ENCODE measurements around the gene LTBP3. TPM values are rescaled to one million over a fixed set of nuclear protein-coding genes. Genes with fewer than 3 reads are reported as not detected.

LTBP3 gene
- total and polyA plus RNA-seq, 2 of the 13 experiments (the other 11 are each of a cell fraction or from before 2014, with no cell fraction given), result 12.2 to 68.1 TPM

DNA sequence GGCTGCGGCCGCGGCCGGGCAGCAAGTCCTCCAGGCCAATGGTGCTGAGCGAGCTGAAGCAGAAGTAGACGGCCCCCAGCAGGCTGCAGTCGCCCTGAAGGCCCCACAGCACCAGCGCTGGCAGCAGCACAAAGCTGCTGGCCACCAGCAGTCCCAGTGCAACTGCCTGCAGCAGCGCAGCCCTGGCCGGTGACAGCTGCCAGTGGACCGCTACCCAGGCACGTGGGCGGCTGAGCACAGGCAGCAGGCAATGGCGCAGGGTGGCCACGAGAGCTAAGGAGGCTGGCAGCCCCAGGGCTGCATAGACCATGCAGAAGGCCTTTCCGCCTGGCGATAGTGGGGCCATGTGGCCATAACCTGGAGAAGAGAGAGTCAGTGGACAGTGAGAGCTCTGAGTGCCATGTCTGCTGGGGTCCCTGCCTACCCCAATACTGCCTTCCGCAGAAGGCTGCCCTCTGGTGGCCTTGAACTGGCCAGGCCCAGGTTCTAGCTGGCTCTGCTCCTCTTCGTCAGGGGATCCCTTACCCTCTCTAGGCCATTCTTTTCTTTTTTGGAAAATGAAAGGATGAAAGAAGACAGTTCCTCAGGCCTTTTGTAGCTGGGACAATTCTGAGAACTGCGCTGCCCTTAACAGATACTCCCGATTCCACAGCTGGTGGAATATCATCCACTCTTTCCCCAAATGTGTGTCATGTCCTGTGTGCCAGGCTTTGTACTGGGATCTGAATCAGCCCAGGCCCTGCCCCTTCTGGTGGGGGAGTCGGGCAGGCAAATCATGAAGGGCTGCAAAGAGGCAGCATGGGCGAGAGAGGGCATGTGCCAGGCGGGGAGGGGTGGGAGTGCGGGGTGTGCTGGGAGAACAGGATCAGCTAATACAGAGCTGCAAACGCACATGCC lies 35.6 kb upstream of the LTBP3 start (continued):
- TF ChIP-seq ZNF839 (CRISPR knock-in tag; IDR thresholded peaks at IDR 0.05; ENCODE audit: borderline replicate concordance) (no peak), HCFC1 (IDR thresholded peaks at IDR 0.05; ENCODE audit: low read depth, low read length) (no peak), ZFX (CRISPR knock-in tag; IDR thresholded peaks at IDR 0.05; ENCODE audit: low read depth) (peak; percentile 15; the same call in 1 of the 2 replicates), ARNTL (CRISPR knock-in tag; IDR thresholded peaks at IDR 0.05) (no peak), RELA (CRISPR knock-in tag; IDR thresholded peaks at IDR 0.05) (no peak), ZSCAN25 (CRISPR knock-in tag; IDR thresholded peaks at IDR 0.05) (no peak), NCOA1 (CRISPR knock-in tag; IDR thresholded peaks at IDR 0.05) (no peak), ZNF879 (CRISPR knock-in tag; IDR thresholded peaks at IDR 0.05) (no peak), ZNF180 (CRISPR knock-in tag; IDR thresholded peaks at IDR 0.05; ENCODE audit: borderline replicate concordance, low read depth) (no peak), MXI1 (IDR thresholded peaks at IDR 0.05; ENCODE audit: borderline replicate concordance, low read depth, low read length) (no peak), RBAK (CRISPR knock-in tag; IDR thresholded peaks at IDR 0.05) (no peak), RARA (CRISPR knock-in tag; IDR thresholded peaks at IDR 0.05) (no peak), YY1 (IDR thresholded peaks at IDR 0.05; ENCODE audit: insufficient read depth, insufficient replicate concordance, low read depth, low read length) (no peak), SMC3 (IDR thresholded peaks at IDR 0.05; ENCODE audit: low read length) (peak; percentile 28)
- TF ChIP-seq, protein P1, sequence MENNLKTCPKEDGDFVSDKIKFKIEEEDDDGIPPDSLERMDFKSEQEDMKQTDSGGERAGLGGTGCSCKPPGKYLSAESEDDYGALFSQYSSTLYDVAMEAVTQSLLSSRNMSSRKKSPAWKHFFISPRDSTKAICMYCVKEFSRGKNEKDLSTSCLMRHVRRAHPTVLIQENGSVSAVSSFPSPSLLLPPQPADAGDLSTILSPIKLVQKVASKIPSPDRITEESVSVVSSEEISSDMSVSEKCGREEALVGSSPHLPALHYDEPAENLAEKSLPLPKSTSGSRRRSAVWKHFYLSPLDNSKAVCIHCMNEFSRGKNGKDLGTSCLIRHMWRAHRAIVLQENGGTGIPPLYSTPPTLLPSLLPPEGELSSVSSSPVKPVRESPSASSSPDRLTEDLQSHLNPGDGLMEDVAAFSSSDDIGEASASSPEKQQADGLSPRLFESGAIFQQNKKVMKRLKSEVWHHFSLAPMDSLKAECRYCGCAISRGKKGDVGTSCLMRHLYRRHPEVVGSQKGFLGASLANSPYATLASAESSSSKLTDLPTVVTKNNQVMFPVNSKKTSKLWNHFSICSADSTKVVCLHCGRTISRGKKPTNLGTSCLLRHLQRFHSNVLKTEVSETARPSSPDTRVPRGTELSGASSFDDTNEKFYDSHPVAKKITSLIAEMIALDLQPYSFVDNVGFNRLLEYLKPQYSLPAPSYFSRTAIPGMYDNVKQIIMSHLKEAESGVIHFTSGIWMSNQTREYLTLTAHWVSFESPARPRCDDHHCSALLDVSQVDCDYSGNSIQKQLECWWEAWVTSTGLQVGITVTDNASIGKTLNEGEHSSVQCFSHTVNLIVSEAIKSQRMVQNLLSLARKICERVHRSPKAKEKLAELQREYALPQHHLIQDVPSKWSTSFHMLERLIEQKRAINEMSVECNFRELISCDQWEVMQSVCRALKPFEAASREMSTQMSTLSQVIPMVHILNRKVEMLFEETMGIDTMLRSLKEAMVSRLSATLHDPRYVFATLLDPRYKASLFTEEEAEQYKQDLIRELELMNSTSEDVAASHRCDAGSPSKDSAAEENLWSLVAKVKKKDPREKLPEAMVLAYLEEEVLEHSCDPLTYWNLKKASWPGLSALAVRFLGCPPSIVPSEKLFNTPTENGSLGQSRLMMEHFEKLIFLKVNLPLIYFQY (CRISPR knock-in tag; IDR thresholded peaks at IDR 0.05; ENCODE audit: borderline replicate concordance), result no peak
- TF ChIP-seq, protein P2, sequence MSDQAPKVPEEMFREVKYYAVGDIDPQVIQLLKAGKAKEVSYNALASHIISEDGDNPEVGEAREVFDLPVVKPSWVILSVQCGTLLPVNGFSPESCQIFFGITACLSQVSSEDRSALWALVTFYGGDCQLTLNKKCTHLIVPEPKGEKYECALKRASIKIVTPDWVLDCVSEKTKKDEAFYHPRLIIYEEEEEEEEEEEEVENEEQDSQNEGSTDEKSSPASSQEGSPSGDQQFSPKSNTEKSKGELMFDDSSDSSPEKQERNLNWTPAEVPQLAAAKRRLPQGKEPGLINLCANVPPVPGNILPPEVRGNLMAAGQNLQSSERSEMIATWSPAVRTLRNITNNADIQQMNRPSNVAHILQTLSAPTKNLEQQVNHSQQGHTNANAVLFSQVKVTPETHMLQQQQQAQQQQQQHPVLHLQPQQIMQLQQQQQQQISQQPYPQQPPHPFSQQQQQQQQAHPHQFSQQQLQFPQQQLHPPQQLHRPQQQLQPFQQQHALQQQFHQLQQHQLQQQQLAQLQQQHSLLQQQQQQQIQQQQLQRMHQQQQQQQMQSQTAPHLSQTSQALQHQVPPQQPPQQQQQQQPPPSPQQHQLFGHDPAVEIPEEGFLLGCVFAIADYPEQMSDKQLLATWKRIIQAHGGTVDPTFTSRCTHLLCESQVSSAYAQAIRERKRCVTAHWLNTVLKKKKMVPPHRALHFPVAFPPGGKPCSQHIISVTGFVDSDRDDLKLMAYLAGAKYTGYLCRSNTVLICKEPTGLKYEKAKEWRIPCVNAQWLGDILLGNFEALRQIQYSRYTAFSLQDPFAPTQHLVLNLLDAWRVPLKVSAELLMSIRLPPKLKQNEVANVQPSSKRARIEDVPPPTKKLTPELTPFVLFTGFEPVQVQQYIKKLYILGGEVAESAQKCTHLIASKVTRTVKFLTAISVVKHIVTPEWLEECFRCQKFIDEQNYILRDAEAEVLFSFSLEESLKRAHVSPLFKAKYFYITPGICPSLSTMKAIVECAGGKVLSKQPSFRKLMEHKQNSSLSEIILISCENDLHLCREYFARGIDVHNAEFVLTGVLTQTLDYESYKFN (CRISPR knock-in tag; conservative IDR thresholded peaks at IDR 0.05), result no peak
- TF ChIP-seq, protein P3, sequence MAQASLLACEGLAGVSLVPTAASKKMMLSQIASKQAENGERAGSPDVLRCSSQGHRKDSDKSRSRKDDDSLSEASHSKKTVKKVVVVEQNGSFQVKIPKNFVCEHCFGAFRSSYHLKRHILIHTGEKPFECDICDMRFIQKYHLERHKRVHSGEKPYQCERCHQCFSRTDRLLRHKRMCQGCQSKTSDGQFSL (CRISPR knock-in tag; IDR thresholded peaks at IDR 0.05), result no peak
- TF ChIP-seq, protein P4, sequence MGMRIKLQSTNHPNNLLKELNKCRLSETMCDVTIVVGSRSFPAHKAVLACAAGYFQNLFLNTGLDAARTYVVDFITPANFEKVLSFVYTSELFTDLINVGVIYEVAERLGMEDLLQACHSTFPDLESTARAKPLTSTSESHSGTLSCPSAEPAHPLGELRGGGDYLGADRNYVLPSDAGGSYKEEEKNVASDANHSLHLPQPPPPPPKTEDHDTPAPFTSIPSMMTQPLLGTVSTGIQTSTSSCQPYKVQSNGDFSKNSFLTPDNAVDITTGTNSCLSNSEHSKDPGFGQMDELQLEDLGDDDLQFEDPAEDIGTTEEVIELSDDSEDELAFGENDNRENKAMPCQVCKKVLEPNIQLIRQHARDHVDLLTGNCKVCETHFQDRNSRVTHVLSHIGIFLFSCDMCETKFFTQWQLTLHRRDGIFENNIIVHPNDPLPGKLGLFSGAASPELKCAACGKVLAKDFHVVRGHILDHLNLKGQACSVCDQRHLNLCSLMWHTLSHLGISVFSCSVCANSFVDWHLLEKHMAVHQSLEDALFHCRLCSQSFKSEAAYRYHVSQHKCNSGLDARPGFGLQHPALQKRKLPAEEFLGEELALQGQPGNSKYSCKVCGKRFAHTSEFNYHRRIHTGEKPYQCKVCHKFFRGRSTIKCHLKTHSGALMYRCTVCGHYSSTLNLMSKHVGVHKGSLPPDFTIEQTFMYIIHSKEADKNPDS (CRISPR knock-in tag; IDR thresholded peaks at IDR 0.05), result no peak
